Hepatocyte (in vitro differentiated cells): Measurements from ENCODE around the gene MICAL3. TPM values are rescaled to one million over a fixed set of nuclear protein-coding genes. Genes with fewer than 3 reads are reported as not detected.
"Not testable (repeated sequence)": the region's sequence is repeated elsewhere in the genome, so short reads cannot be mapped to it uniquely, and the experiment has no call there.

Source experiments
- DNase-seq: peaks from one replicate; pipeline ENCODE4 v3.0.0-alpha.2; 2016; ENCODE audit warnings: low spot score
- H2AFZ ChIP-seq: fragments of 200-600 bp; sonication (generic); 2 replicates; pipeline ENCODE4 v1.6.0; 2016; ENCODE audit warnings: antibody characterized with exemption, mild to moderate bottlenecking
- H3K27ac ChIP-seq: fragments of 200-600 bp; sonication (generic); 2 replicates; pipeline ENCODE4 v1.5.1; 2016; ENCODE audit warnings: mild to moderate bottlenecking
- H3K27me3 ChIP-seq: fragments of 200-600 bp; sonication (generic); 2 replicates; pipeline ENCODE4 v1.6.1; 2016
- H3K36me3 ChIP-seq: fragments of 200-600 bp; sonication (generic); replicated peaks from 2 replicates; pipeline ENCODE4 v1.5.1; 2016; ENCODE audit warnings: low read depth; ENCODE audit not compliant: insufficient read depth
- H3K4me1 ChIP-seq: fragments of 200-600 bp; sonication (generic); 2 replicates; pipeline ENCODE4 v1.5.1; 2016; ENCODE audit warnings: mild to moderate bottlenecking, moderate library complexity; ENCODE audit not compliant: insufficient read depth
- H3K4me2 ChIP-seq: fragments of 200-600 bp; sonication (generic); 2 replicates; pipeline ENCODE4 v1.6.0; 2016
- H3K4me3 ChIP-seq: fragments of 200-600 bp; sonication (generic); 2 replicates; pipeline ENCODE4 v1.5.1; 2016; ENCODE audit warnings: mild to moderate bottlenecking
- H3K79me2 ChIP-seq: fragments of 200-600 bp; sonication (generic); 2 replicates; pipeline ENCODE4 v1.6.0; 2017; ENCODE audit warnings: mild to moderate bottlenecking
- H3K9me2 ChIP-seq: fragments of 200-600 bp; sonication (generic); replicated peaks from 2 replicates; pipeline ENCODE4 v1.6.0; 2017; ENCODE audit warnings: mild to moderate bottlenecking; ENCODE audit not compliant: insufficient read depth
- H3K9me3 ChIP-seq: fragments of 200-600 bp; sonication (generic); 2 replicates; pipeline ENCODE4 v1.5.1; 2016; ENCODE audit warnings: low read depth, mild to moderate bottlenecking
- H4K20me1 ChIP-seq: fragments of 200-600 bp; sonication (generic); 2 replicates; pipeline ENCODE4 v1.6.0; 2016; ENCODE audit warnings: mild to moderate bottlenecking; ENCODE audit not compliant: insufficient read depth, poor library complexity, severe bottlenecking
- CTCF ChIP-seq: fragments of 200-600 bp; sonication (generic); IDR thresholded peaks from 2 replicates; pipeline ENCODE4 v1.5.1; 2016; ENCODE audit warnings: antibody characterized with exemption, mild to moderate bottlenecking; ENCODE audit not compliant: poor library complexity
- EZH2 ChIP-seq: fragments of 200-600 bp; sonication (generic); IDR thresholded peaks from 2 replicates; pipeline ENCODE4 v1.6.1; 2016; ENCODE audit warnings: antibody characterized with exemption, mild to moderate bottlenecking, borderline replicate concordance
- EZH2phosphoT487 ChIP-seq: fragments of 200-600 bp; sonication (generic); IDR thresholded peaks from one replicate; pipeline ENCODE4 v1.6.1; 2018; ENCODE audit warnings: antibody characterized with exemption, mild to moderate bottlenecking, low read depth, moderate library complexity; ENCODE audit not compliant: unreplicated experiment, severe bottlenecking
- WGBS: methylation state at CpG from one replicate; pipeline ENCODE4 v1.1.6; 2016; ENCODE audit warnings: low lambda C conversion rate; ENCODE audit errors: missing lambda C conversion rate; 5-methylcytosine and 5-hydroxymethylcytosine counted together
- polyA plus RNA-seq: library from polyadenylated mRNA; unstranded; fragments of >200 nt; fragmentation: Nextera tagmentation; extraction: Ambion mirVana; gene quantifications from 2 replicates; pipeline ENCODE4 v1.2.1, GENCODE V29; 2016
- total RNA-seq: library from RNA; depleted of rRNA; stranded (reverse); fragments of >200 nt; gene quantifications from 2 replicates; pipeline ENCODE4 v1.2.3, GENCODE V29; 2014

MICAL3 gene
- total and polyA plus RNA-seq, 2 experiments from 2014 or later, result 4.6 to 22.7 TPM

- 40% methylated on average over 8 of the region's 8 CpGs for WGBS
- peaks cover 58% of the 10 kb centered on the region for H3K79me2 ChIP-seq
Measured at GRCh38 chr22:17999851-18000250, 24.5 kb downstream of the MICAL3 start.

DNA sequence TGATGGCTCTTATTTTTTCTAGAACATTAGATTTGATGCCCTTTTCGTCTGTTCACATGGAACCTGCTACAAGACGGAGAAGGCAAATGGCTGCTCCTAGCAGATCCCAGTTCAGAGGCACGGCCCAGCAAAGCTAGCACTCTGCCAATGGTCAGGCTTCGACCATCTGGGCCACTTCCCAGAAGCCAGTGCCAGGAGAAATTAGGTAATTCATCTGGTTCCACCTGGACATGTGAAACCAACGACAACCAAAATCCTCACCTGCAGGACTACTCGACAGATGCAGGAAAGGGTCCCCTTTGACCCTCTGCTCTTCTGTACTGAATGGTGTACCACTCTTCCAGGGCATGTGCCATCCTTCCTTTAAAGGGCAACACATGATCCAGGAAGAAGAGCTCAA is 25.4 kb downstream of the MICAL3 start:
- Histone ChIP-seq H2AFZ (no peak overlapping the region), H3K4me2 (no peak overlapping the region), H4K20me1 (peaks cover 37% of the 10 kb centered on the region), H3K4me1 (no peaks in the 10 kb centered on the region), H3K36me3 (no peaks in the 10 kb centered on the region), H3K9me3 (no peaks in the 10 kb centered on the region), H3K27me3 (no peaks in the 10 kb centered on the region), H3K79me2 (peaks cover 68% of the 10 kb centered on the region), H3K4me3 (no peak overlapping the region), H3K9me2 (no peaks in the 10 kb centered on the region), H3K27ac (no peak overlapping the region)
- DNase-seq, result no peak
- no peak for TF ChIP-seq CTCF
- TF ChIP-seq EZH2, result no peak
- TF ChIP-seq EZH2phosphoT487, result no peak
- WGBS, result 99% methylated on average over 6 of the region's 6 CpGs

More at GRCh38 chr22:17999851-18000250, 24.5 kb downstream of the MICAL3 start:
- H3K36me3 ChIP-seq, result no peaks in the 10 kb centered on the region
- H3K4me2 ChIP-seq, result peak overlapping the region; percentile 98
- H3K27me3 ChIP-seq, result no peaks in the 10 kb centered on the region
- TF ChIP-seq CTCF (no peak), EZH2 (no peak), EZH2phosphoT487 (no peak)
- peak overlapping the region; percentile 96 for H3K27ac ChIP-seq
- H3K9me2 ChIP-seq, result no peaks in the 10 kb centered on the region
- H2AFZ ChIP-seq, result peak overlapping the region; percentile 70
- peaks cover 32% of the 10 kb centered on the region for H4K20me1 ChIP-seq
- no peak for DNase-seq
- no peaks in the 10 kb centered on the region for H3K9me3 ChIP-seq
- no peaks in the 10 kb centered on the region for H3K4me1 ChIP-seq
- peak overlapping the region; percentile 90 for H3K4me3 ChIP-seq

DNA sequence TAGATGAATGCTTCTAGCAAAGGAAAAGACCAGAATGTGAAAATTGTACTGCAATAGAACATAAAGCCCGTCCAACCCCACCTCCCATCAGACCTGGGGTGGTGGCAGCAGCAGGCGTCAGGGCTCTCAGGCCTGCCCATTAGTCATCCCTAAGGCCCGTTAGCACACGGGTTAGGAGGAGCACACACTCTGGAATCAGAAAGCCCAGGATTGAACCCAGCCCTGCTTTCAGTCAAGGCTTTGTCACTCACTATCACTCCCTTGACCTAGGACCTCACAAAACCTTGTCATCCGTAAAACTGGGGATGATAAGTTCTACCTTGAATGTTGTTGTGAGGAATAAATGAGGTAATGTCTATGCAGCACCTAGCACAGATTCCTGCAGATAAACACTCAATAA is 26.9 kb downstream of the MICAL3 start:
- peaks cover 80% of the 10 kb centered on the region for H3K79me2 ChIP-seq
- WGBS, result 60% methylated on average over 5 of the region's 5 CpGs

GRCh38 chr22:17995256-17995655 is 29.1 kb downstream of the MICAL3 start:
- H3K4me1 ChIP-seq, H3K27me3 ChIP-seq, H3K36me3 ChIP-seq, H3K9me2 ChIP-seq, H3K27ac ChIP-seq, H3K4me3 ChIP-seq, H3K4me2 ChIP-seq, H2AFZ ChIP-seq, H3K9me3 ChIP-seq, DNase-seq: not testable (repeated sequence)
- Histone ChIP-seq H4K20me1 (peaks cover 57% of the 10 kb centered on the region), H3K79me2 (peaks cover 94% of the 10 kb centered on the region)
- WGBS, result 98% methylated on average over 6 of the region's 6 CpGs

More for the DNA sequence above, 26.9 kb downstream of the MICAL3 start:
- Histone ChIP-seq H3K9me2 (no peaks in the 10 kb centered on the region), H3K4me3 (no peak overlapping the region), H3K27me3 (no peaks in the 10 kb centered on the region), H3K9me3 (no peaks in the 10 kb centered on the region), H2AFZ (no peak overlapping the region), H3K36me3 (no peaks in the 10 kb centered on the region), H3K4me1 (no peaks in the 10 kb centered on the region), H4K20me1 (peaks cover 44% of the 10 kb centered on the region), H3K4me2 (no peak overlapping the region), H3K27ac (no peak overlapping the region)
- DNase-seq, result no peak
- TF ChIP-seq EZH2, result no peak
- TF ChIP-seq CTCF, result no peak
- TF ChIP-seq EZH2phosphoT487, result no peak
